ENCODE measurements around the gene CEACAM7.

DNA sequence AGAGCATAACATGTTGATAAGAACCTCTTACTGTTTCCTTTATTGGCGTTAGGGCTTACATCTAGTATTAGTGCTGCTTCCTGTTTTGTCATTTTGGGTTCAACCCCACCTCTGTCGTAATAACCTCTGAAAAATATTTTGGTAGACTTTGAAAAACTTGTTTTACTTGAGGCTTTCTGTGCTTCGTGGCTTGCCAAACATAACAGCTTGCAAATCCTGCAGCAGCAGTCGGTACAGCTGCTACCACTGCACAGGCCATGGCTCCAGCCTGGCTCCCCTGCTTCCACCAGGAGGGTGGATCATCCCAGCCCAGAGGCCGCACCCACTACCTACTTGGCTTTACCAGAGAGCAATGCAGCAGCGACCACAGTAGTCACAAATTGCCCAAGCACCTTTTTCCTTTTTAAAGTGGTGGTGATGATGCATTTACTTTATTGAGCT, 49.4 kb downstream of the CEACAM7 start:
- TF ChIP-seq CTCF (IDR thresholded peaks at IDR 0.05; ENCODE audit: insufficient read depth, low read length, poor library complexity, severe bottlenecking): no peak
- no peak for TF ChIP-seq EZH2phosphoT487 (conservative IDR thresholded peaks at IDR 0.05; ENCODE audit: low read length)

Data from SU-DHL-6 (cell line).